ENCODE measurements around the gene ACP5.
"Not testable (repeated sequence)": the region's sequence is repeated elsewhere in the genome, so short reads cannot be mapped to it uniquely, and the experiment has no call there.

The ACP5 gene

DNA sequence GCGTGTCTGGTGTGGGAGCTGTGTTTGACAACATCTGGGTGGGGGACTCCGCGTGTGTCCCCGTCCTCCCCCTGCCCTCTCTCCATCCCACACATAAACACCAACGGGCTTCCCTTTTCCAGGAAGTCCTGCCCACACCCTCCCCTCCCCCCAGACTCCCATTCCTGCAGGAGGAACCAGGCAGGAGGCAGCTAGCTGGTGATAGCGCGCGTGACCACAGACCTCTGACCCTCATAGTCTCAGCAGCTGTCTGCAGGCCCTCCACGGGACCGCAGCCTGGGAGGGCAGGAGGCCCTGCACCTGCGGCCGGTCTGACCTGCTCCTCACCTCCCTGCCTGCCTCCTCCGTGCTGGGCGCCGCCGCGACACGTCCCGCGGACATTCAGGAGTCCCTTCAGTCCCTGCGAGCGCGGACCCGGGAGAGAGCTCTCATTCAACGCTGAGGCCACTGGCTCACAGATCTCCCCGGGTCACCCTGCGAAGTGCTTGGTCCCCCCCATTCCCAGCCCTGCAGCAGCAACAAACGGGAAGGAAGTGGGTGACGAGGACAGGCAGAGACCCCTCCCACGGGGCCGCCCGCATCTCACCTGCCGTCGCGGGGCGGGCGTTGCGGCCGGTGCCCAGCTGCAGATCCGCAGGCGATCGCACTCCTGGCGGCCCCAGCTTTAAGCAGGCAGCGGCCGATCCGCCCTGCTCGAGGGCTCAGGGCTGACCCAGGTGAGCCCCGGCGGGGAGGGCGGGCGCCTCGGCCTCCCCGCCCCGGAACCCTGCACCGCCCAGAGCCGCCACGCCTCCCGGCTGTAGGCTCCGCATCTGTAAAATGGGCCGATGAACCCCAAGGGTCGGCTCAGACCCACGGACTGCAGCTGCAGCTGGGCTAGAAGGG, 1.1 kb upstream of the ACP5 start:
- H3K4me3 ChIP-seq (ENCODE audit: low read depth, low read length) = no peak overlapping the region
- TF ChIP-seq, protein P1, sequence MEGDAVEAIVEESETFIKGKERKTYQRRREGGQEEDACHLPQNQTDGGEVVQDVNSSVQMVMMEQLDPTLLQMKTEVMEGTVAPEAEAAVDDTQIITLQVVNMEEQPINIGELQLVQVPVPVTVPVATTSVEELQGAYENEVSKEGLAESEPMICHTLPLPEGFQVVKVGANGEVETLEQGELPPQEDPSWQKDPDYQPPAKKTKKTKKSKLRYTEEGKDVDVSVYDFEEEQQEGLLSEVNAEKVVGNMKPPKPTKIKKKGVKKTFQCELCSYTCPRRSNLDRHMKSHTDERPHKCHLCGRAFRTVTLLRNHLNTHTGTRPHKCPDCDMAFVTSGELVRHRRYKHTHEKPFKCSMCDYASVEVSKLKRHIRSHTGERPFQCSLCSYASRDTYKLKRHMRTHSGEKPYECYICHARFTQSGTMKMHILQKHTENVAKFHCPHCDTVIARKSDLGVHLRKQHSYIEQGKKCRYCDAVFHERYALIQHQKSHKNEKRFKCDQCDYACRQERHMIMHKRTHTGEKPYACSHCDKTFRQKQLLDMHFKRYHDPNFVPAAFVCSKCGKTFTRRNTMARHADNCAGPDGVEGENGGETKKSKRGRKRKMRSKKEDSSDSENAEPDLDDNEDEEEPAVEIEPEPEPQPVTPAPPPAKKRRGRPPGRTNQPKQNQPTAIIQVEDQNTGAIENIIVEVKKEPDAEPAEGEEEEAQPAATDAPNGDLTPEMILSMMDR (IDR thresholded peaks at IDR 0.05; ENCODE audit: control insufficient read depth, extremely low read depth, insufficient read depth) = no peak

DNA sequence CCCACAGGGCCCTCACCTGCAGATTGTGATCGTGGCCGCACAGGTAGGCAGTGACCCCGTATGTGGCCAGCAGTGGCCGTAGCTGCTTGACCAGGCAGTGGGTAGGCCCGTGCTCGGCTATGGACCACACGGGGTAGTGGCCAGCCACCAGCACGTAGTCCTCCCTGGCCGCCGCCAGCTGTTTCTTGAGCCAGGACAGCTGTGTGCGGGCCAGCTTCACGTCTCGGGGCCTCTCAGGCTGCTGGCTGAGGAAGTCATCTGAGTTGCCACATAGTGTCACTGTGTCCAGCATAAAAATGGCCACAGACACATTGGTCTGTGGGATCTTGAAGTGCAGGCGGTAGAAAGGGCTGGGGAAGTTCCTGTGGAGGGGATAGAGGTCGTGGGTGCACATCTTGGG, 1.2 kb downstream of the ACP5 start:
- TF ChIP-seq, protein P1 (IDR thresholded peaks at IDR 0.05; ENCODE audit: control insufficient read depth, extremely low read depth, insufficient read depth) = no peak
- DNase-seq (ENCODE audit: low read depth) = no peak
- H3K4me3 ChIP-seq (ENCODE audit: low read depth, low read length) = no peak overlapping the region

More for the DNA sequence above, 1.1 kb upstream of the ACP5 start:
- DNase-seq (ENCODE audit: low read depth) = no peak

DNA sequence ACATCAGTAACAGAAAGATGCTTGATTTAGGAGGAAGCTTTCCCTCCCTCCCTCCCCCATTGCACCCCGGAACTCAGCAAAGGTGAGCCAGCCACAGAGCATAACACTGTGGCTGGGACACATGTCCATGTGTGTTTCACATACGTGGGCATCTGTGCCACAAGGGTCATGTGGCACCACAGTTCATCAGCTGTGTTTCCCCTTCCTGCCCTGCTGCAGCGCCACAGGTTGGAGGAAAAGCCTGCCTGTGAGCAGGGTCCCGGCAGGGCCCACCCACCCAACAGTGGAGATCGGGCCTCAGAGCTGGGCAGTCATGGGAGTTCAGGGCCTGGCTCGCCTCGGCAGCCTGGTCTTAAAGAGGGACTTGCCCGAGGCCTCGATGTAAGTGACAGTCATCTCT, 2.8 kb downstream of the ACP5 start:
- TF ChIP-seq, protein P1 (IDR thresholded peaks at IDR 0.05; ENCODE audit: control insufficient read depth, extremely low read depth, insufficient read depth) = no peak
- H3K4me3 ChIP-seq (ENCODE audit: low read depth, low read length) = no peak overlapping the region
- DNase-seq (ENCODE audit: low read depth) = no peak

DNA sequence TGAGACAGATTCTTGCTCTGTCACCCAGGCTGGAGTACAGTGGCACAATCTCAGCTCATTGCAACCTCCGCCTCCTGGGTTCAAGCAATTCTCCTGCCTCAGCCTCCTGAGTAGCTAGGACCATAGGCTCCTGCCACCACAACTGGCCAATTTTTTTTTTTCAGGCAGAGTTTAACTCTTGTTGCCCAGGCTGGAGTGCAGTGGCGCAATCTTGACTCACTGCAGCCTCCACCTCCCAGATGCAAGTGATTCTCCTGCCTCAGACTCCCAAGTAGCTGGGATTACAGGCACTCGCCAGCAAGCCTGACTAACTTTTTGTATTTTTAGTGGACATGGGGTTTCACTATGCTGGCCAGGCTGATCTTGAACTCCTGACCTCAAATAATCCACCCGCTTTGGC, 3.7 kb downstream of the ACP5 start:
- DNase-seq (ENCODE audit: low read depth); H3K4me3 ChIP-seq (ENCODE audit: low read depth, low read length): not testable (repeated sequence)

- not testable (repeated sequence) for DNase-seq (ENCODE audit: low read depth); H3K4me3 ChIP-seq (ENCODE audit: low read depth, low read length)
Observed at GRCh38 chr19:11573354-11573753, 4.1 kb downstream of the ACP5 start.

DNA sequence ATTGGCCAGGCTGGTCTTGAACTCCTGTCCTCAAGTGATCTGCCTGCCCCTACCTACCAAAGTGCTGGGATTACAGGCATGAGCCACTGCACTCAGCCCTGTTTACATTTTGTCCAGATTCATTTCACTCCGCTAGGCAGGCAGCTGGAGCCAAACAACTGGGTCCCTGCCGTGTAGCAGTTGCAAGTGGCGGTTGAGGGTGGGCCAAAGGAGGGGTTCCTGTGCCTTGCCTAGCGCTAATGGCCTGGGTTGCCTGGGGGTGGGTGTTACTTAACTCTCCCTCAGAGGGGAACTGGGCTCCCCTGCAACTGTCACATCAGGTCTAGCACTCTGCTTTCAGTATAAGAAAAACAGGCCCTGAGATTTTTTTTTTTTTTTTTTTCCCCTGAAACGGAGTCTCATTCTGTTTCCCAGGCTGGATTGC, 7.4 kb downstream of the ACP5 start:
- TF ChIP-seq, protein P1 (IDR thresholded peaks at IDR 0.05; ENCODE audit: control insufficient read depth, extremely low read depth, insufficient read depth) = no peak
- no peak for DNase-seq (ENCODE audit: low read depth)
- H3K4me3 ChIP-seq (ENCODE audit: low read depth, low read length) = no peak overlapping the region

GRCh38 chr19:11566164-11566563, 11.3 kb downstream of the ACP5 start:
- H3K4me3 ChIP-seq (ENCODE audit: low read depth, low read length) = no peak overlapping the region
- no peak for DNase-seq (ENCODE audit: low read depth)
- TF ChIP-seq, protein P1 (IDR thresholded peaks at IDR 0.05; ENCODE audit: control insufficient read depth, extremely low read depth, insufficient read depth) = no peak

DNA sequence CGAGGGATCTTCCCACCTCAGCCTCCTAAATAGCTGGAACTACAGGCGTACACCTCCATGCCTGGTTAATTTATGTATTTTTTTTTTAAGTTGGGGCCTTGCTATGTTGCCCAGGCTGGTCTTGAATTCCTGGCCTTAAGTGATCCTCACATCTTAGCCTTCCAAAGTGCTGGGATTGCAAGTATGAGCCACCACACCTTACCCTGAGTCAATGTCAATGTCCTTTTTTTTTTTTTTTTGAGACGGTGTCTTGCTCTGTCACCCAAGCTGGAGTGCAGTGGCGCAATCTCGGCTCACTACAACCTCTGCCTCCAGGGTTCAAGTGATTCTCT, 11.8 kb downstream of the ACP5 start:
- not testable (repeated sequence) for DNase-seq (ENCODE audit: low read depth); H3K4me3 ChIP-seq (ENCODE audit: low read depth, low read length)

DNA sequence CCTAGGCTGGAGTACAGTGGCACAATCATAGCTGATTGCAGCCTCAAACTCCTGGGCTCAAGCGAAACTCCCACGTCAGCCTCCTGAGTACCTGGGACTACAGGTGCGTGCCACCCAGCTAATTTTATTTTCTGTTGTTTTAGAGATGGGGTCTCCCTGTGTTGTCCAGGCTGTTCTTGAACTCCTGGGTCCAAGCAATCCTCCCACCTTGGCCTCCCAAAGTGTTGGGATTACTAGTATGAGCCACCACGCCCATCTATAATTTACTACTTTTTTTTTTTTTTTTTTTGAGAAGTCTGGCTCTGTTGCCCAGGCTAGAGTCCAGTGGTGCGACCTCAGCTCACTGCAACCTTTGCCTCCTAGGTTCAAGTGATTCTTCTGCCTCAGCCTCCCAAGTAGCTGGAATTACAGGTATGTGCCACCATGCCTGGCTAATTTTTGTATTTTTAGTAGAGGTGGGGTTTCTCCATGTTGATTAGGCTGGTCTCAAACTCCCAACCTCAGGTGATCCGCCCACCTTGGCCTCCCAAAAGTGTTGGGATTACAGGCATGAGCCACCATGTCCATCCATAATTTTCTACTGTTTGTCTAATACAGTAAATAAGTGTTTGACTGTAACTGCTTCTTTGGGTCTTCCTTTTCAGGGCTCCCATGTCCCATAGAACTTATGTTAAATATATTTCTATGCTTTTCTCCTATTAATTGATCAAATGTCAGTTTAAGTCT, 13.2 kb downstream of the ACP5 start:
- not testable (repeated sequence) for DNase-seq (ENCODE audit: low read depth); H3K4me3 ChIP-seq (ENCODE audit: low read depth, low read length)

Measured in LNCaP clone FGC (cell line).